ENCODE data around the gene STARD4.

STARD4 gene

GRCh38 chr5:111495159-111495558, 17.2 kb downstream of the STARD4 start:
- no peak for DNase-seq
- Histone ChIP-seq H3K4me3 (ENCODE audit: low read depth, low read length) (no peak overlapping the region), H3K27ac (no peak overlapping the region), H3K27me3 (replicated peaks) (no peaks in the 10 kb centered on the region), H3K36me3 (replicated peaks) (peaks cover 38% of the 10 kb centered on the region)
- TF ChIP-seq, protein P1, sequence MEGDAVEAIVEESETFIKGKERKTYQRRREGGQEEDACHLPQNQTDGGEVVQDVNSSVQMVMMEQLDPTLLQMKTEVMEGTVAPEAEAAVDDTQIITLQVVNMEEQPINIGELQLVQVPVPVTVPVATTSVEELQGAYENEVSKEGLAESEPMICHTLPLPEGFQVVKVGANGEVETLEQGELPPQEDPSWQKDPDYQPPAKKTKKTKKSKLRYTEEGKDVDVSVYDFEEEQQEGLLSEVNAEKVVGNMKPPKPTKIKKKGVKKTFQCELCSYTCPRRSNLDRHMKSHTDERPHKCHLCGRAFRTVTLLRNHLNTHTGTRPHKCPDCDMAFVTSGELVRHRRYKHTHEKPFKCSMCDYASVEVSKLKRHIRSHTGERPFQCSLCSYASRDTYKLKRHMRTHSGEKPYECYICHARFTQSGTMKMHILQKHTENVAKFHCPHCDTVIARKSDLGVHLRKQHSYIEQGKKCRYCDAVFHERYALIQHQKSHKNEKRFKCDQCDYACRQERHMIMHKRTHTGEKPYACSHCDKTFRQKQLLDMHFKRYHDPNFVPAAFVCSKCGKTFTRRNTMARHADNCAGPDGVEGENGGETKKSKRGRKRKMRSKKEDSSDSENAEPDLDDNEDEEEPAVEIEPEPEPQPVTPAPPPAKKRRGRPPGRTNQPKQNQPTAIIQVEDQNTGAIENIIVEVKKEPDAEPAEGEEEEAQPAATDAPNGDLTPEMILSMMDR (IDR thresholded peaks at IDR 0.05; ENCODE audit: low read depth, low read length, missing control alignments), result no peak
- in situ Hi-C loops (cut with HindIII; ENCODE audit: low pct_ligation_motif_present, low sequenced_read_pairs), result no loop called here

GRCh38 chr5:111494355-111494999, 17.9 kb downstream of the STARD4 start:
- H3K27ac ChIP-seq, result no peak overlapping the region
- H3K27me3 ChIP-seq (replicated peaks), result no peaks in the 10 kb centered on the region
- TF ChIP-seq, protein P1 (IDR thresholded peaks at IDR 0.05; ENCODE audit: low read depth, low read length, missing control alignments), result no peak
- peaks cover 33% of the 10 kb centered on the region for H3K36me3 ChIP-seq (replicated peaks)
- DNase-seq, result no peak
- in situ Hi-C loops (cut with HindIII; ENCODE audit: low pct_ligation_motif_present, low sequenced_read_pairs), result no loop called here
- H3K4me3 ChIP-seq (ENCODE audit: low read depth, low read length), result no peak overlapping the region

GRCh38 chr5:111493031-111493430, 19.3 kb downstream of the STARD4 start:
- no peak overlapping the region for H3K4me3 ChIP-seq (ENCODE audit: low read depth, low read length)
- H3K27ac ChIP-seq, result no peak overlapping the region
- DNase-seq, result no peak
- H3K36me3 ChIP-seq (replicated peaks), result peaks cover 20% of the 10 kb centered on the region
- in situ Hi-C loops (cut with HindIII; ENCODE audit: low pct_ligation_motif_present, low sequenced_read_pairs), result no loop called here
- TF ChIP-seq, protein P1 (IDR thresholded peaks at IDR 0.05; ENCODE audit: low read depth, low read length, missing control alignments), result no peak
- no peaks in the 10 kb centered on the region for H3K27me3 ChIP-seq (replicated peaks)

GRCh38 chr5:111488353-111488752, 24.0 kb downstream of the STARD4 start:
- no peaks in the 10 kb centered on the region for H3K27me3 ChIP-seq (replicated peaks)
- no peak overlapping the region for H3K4me3 ChIP-seq (ENCODE audit: low read depth, low read length)
- no peak for DNase-seq
- no peaks in the 10 kb centered on the region for H3K36me3 ChIP-seq (replicated peaks)
- TF ChIP-seq, protein P1 (IDR thresholded peaks at IDR 0.05; ENCODE audit: low read depth, low read length, missing control alignments), result no peak
- in situ Hi-C loops (cut with HindIII; ENCODE audit: low pct_ligation_motif_present, low sequenced_read_pairs), result no loop called here
- H3K27ac ChIP-seq, result no peak overlapping the region

GRCh38 chr5:111486926-111487325, 25.4 kb downstream of the STARD4 start:
- no peak for DNase-seq
- no peak overlapping the region for H3K4me3 ChIP-seq (ENCODE audit: low read depth, low read length)
- H3K36me3 ChIP-seq (replicated peaks), result no peaks in the 10 kb centered on the region
- no peak overlapping the region for H3K27ac ChIP-seq
- TF ChIP-seq, protein P1 (IDR thresholded peaks at IDR 0.05; ENCODE audit: low read depth, low read length, missing control alignments), result no peak
- in situ Hi-C loops (cut with HindIII; ENCODE audit: low pct_ligation_motif_present, low sequenced_read_pairs), result no loop called here
- H3K27me3 ChIP-seq (replicated peaks), result no peaks in the 10 kb centered on the region

DNA sequence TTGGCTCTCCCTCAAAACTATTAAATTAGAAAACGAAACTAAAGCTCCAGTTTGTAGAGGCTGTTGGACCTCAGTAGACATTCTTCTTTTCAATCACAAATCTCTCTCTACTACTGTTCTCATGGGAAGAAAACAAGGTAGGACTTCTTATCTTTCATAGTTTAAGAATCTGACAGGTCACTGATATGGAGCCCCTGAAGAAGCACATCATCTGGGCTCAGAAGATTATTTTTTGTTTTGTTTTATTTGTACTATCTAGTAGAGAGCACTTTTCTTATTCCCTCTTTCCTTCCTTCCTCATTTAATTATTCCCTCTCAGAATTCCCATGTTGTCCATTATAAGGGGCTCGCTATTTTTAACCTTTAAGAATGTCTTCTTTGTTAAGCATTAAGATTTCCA, 26.3 kb downstream of the STARD4 start:
- in situ Hi-C loops (cut with HindIII; ENCODE audit: low pct_ligation_motif_present, low sequenced_read_pairs), result no loop called here
- TF ChIP-seq, protein P1 (IDR thresholded peaks at IDR 0.05; ENCODE audit: low read depth, low read length, missing control alignments), result no peak
- Histone ChIP-seq H3K36me3 (replicated peaks) (no peaks in the 10 kb centered on the region), H3K27me3 (replicated peaks) (no peaks in the 10 kb centered on the region), H3K27ac (no peak overlapping the region), H3K4me3 (ENCODE audit: low read depth, low read length) (no peak overlapping the region)
- no peak for DNase-seq
